CD14-positive monocyte (primary cell): ENCODE results near the gene RBPJL. TPM values are rescaled to one million over a fixed set of nuclear protein-coding genes. Genes with fewer than 3 reads are reported as not detected.
A peak's percentile ranks its signal among the peaks of the same experiment; 100 is the strongest.

ENCODE experiments used
- DNase-seq, 3 donors: peaks; one replicate each; pipeline ENCODE4 v3.0.0-alpha.2; 2011 to 2022
- H2AFZ ChIP-seq: 2 replicates; pipeline ENCODE4 v1.6.0; 2012; ENCODE audit warnings: mild to moderate bottlenecking, low read depth, low read length, inconsistent platforms; ENCODE audit not compliant: insufficient read depth, poor library complexity, severe bottlenecking
- H3K27ac ChIP-seq, 2 donors: 1 replicate in 1 of 2; 2 replicates in 1 of 2; pipeline ENCODE4 v1.5.1; 2012 to 2013; ENCODE audit warnings: low read length in 2 of 2, control low read depth in 1 of 2, inconsistent platforms in 1 of 2, low read depth in 1 of 2, mild to moderate bottlenecking in 1 of 2
- H3K27me3 ChIP-seq, 2 donors: one replicate each; pipeline versions ENCODE4 v1.6.0 to v1.6.1; 2011 to 2013; ENCODE audit warnings: low read length in 2 of 2; ENCODE audit not compliant: control insufficient read depth in 2 of 2, insufficient read depth in 2 of 2
- H3K36me3 ChIP-seq, 2 donors: replicated peaks in 1 of 2; 1 replicate in 1 of 2; 2 replicates in 1 of 2; pipeline versions ENCODE4 v1.5.1 to v1.6.1; 2012 to 2013; ENCODE audit warnings: low read length in 2 of 2, control low read depth in 1 of 2, inconsistent platforms in 1 of 2, mild to moderate bottlenecking in 1 of 2; ENCODE audit not compliant: insufficient read depth in 2 of 2, control insufficient read depth in 1 of 2
- H3K4me1 ChIP-seq, 2 donors: 1 replicate in 1 of 2; 2 replicates in 1 of 2; pipeline versions ENCODE4 v1.5.1 to v1.6.1; 2012 to 2013; ENCODE audit warnings: low read length in 2 of 2, control low read depth in 1 of 2, inconsistent platforms in 1 of 2, mild to moderate bottlenecking in 1 of 2, moderate library complexity in 1 of 2; ENCODE audit not compliant: insufficient read depth in 2 of 2, control insufficient read depth in 1 of 2
- H3K4me2 ChIP-seq: replicated peaks from 2 replicates; pipeline ENCODE3; 2012; ENCODE audit warnings: low read length, moderate library complexity, mild to moderate bottlenecking; ENCODE audit not compliant: poor library complexity, severe bottlenecking; ENCODE audit errors: extremely low read depth
- H3K4me3 ChIP-seq, 3 experiments: fragments of 200-600 bp in 1 of 3; sonication (generic) in 1 of 3; replicated peaks in 1 of 3; 1 replicate in 2 of 3; 2 replicates in 1 of 3; pipeline ENCODE4 v1.5.1; 2011 to 2013; ENCODE audit warnings: low read length in 3 of 3, mild to moderate bottlenecking in 3 of 3, control low read depth in 2 of 3, low read depth in 2 of 3, inconsistent platforms in 1 of 3, moderate library complexity in 1 of 3
- H3K79me2 ChIP-seq: 2 replicates; pipeline ENCODE4 v1.6.0; 2012; ENCODE audit warnings: mild to moderate bottlenecking, control low read depth, inconsistent platforms, low read length, moderate library complexity; ENCODE audit not compliant: insufficient read depth
- H3K9ac ChIP-seq: 2 replicates; pipeline ENCODE4 v1.6.0; 2017; ENCODE audit warnings: low read length, mild to moderate bottlenecking; ENCODE audit not compliant: insufficient read depth, poor library complexity, severe bottlenecking
- H3K9me3 ChIP-seq, 2 donors: replicated peaks in 1 of 2; 1 replicate in 1 of 2; 2 replicates in 1 of 2; pipeline versions ENCODE4 v1.5.1 to v1.6.1; 2012 to 2013; ENCODE audit warnings: low read length in 2 of 2, control low read depth in 1 of 2; ENCODE audit not compliant: control insufficient read depth in 1 of 2, insufficient read depth in 1 of 2
- H4K20me1 ChIP-seq: 2 replicates; pipeline ENCODE4 v1.6.0; 2012; ENCODE audit warnings: mild to moderate bottlenecking, low read length, control low read depth, moderate library complexity; ENCODE audit not compliant: insufficient read depth
- H3K27ac Mint-ChIP-seq, 7 donors: one replicate each; pipeline ENCODE4 v1.8.0; 2020; ENCODE audit warnings: mild to moderate bottlenecking in 7 of 7, mixed read lengths in 7 of 7, moderate library complexity in 6 of 7, inconsistent platforms in 2 of 7
- H3K27me3 Mint-ChIP-seq, 3 donors: one replicate each; pipeline ENCODE4 v1.8.0; 2021 to 2022; ENCODE audit warnings: low read depth in 3 of 3, mild to moderate bottlenecking in 3 of 3, mixed read lengths in 3 of 3, moderate library complexity in 3 of 3, inconsistent platforms in 1 of 3
- H3K36me3 Mint-ChIP-seq, 2 donors: one replicate each; pipeline ENCODE4 v1.8.0; 2020; ENCODE audit warnings: mixed read lengths in 2 of 2, inconsistent platforms in 1 of 2, mild to moderate bottlenecking in 1 of 2
- H3K4me1 Mint-ChIP-seq: one replicate; pipeline ENCODE4 v1.8.0; 2020; ENCODE audit warnings: mild to moderate bottlenecking, mixed read lengths
- H3K4me3 Mint-ChIP-seq, 2 donors: one replicate each; pipeline ENCODE4 v1.8.0; 2020; ENCODE audit warnings: mild to moderate bottlenecking in 2 of 2, mixed read lengths in 2 of 2, moderate library complexity in 1 of 2
- H3K9me3 Mint-ChIP-seq, 7 donors: one replicate each; pipeline ENCODE4 v1.8.0; 2020 to 2022; ENCODE audit warnings: mixed read lengths in 7 of 7, mild to moderate bottlenecking in 6 of 7, moderate library complexity in 6 of 7, inconsistent platforms in 2 of 7
- WGBS: methylation state at CpG from one replicate; pipeline ENCODE4 v1.1.5; 2013; ENCODE audit warnings: missing lambda C conversion rate; ENCODE audit not compliant: insufficient coverage; 5-methylcytosine and 5-hydroxymethylcytosine counted together
- intact Hi-C, 2 donors: fragments of 100-400 bp; cut with micrococcal nuclease; formaldehyde crosslinking; loops; one replicate each; pipeline versions ENCODE4 v1.15.0 to v1.15.1; 2023
- polyA plus RNA-seq, 3 donors: library from polyadenylated mRNA; depleted of rRNA in 1 of 3; unstranded in 2 of 3; stranded (reverse) in 1 of 3; fragments of 300-500 nt in 2 of 3; fragments of >200 nt in 1 of 3; fragmentation: Illumina TruSeq in 2 of 3; gene quantifications; 1 replicate in 2 of 3; 2 replicates in 1 of 3; pipeline ENCODE4 v1.2.3, GENCODE V29; 2012 to 2021
- TF ChIP-seq, protein P1 (sequence below): fragments of 200-600 bp; IDR thresholded peaks from one replicate; pipeline ENCODE4 v1.8.0; 2022; ENCODE audit warnings: antibody characterized with exemption, mild to moderate bottlenecking

Gene RBPJL
- polyA plus RNA-seq, 3 donors = not detected

DNA sequence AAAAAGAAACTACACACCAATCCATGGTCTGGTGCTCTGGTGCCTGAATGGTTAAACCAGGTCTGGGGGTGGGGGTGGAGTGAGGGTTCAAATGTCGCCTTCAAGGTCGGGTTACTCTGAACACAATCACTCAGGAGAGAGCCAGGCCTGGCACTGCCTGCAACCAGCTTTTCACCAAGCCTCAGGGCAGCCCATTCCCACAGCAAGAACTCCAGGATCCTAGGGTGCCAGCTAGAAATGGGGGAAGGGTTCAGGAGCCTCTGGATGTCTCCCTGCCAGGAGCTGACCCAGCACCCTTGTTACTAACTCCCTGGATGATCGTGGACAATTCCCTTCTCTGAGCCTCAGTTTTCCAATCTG lies 34.9 kb downstream of the RBPJL start:
- TF ChIP-seq, protein P1, sequence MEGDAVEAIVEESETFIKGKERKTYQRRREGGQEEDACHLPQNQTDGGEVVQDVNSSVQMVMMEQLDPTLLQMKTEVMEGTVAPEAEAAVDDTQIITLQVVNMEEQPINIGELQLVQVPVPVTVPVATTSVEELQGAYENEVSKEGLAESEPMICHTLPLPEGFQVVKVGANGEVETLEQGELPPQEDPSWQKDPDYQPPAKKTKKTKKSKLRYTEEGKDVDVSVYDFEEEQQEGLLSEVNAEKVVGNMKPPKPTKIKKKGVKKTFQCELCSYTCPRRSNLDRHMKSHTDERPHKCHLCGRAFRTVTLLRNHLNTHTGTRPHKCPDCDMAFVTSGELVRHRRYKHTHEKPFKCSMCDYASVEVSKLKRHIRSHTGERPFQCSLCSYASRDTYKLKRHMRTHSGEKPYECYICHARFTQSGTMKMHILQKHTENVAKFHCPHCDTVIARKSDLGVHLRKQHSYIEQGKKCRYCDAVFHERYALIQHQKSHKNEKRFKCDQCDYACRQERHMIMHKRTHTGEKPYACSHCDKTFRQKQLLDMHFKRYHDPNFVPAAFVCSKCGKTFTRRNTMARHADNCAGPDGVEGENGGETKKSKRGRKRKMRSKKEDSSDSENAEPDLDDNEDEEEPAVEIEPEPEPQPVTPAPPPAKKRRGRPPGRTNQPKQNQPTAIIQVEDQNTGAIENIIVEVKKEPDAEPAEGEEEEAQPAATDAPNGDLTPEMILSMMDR = no peak
- no peak overlapping the region for H3K4me3 ChIP-seq
- peaks cover 34% of the 10 kb centered on the region for H3K4me1 Mint-ChIP-seq
- no peaks in the 10 kb centered on the region for H4K20me1 ChIP-seq
- H3K4me1 ChIP-seq = peaks cover 16 to 36% of the 10 kb centered on the region in 2 donors
- no peaks in the 10 kb centered on the region for H3K79me2 ChIP-seq
- DNase-seq = no peak
- 100% methylated on average over 1 of the region's 3 CpGs for WGBS
- H3K27me3 ChIP-seq = no peaks in the 10 kb centered on the region
- H3K27me3 Mint-ChIP-seq = peaks cover 2 to 9% (median 5%) of the 10 kb centered on the region in 3 donors
- H3K4me2 ChIP-seq = no peak overlapping the region
- H3K27ac ChIP-seq = no peak overlapping the region
- no peaks in the 10 kb centered on the region for H3K9me3 ChIP-seq
- peak overlapping the region in 3 of 7 donors; percentile 50 to 56 (median 55) for H3K27ac Mint-ChIP-seq
- H3K9ac ChIP-seq = no peak overlapping the region
- H3K36me3 Mint-ChIP-seq = peaks cover 4 to 6% of the 10 kb centered on the region in 2 donors
- peaks cover 0 to 2% (median 0%) of the 10 kb centered on the region in 7 donors for H3K9me3 Mint-ChIP-seq
- intact Hi-C loops = no loop called here
- no peaks in the 10 kb centered on the region for H3K36me3 ChIP-seq
- H3K4me3 Mint-ChIP-seq = peak overlapping the region in 1 of 2 donors; percentile 37
- H2AFZ ChIP-seq = no peak overlapping the region

DNA sequence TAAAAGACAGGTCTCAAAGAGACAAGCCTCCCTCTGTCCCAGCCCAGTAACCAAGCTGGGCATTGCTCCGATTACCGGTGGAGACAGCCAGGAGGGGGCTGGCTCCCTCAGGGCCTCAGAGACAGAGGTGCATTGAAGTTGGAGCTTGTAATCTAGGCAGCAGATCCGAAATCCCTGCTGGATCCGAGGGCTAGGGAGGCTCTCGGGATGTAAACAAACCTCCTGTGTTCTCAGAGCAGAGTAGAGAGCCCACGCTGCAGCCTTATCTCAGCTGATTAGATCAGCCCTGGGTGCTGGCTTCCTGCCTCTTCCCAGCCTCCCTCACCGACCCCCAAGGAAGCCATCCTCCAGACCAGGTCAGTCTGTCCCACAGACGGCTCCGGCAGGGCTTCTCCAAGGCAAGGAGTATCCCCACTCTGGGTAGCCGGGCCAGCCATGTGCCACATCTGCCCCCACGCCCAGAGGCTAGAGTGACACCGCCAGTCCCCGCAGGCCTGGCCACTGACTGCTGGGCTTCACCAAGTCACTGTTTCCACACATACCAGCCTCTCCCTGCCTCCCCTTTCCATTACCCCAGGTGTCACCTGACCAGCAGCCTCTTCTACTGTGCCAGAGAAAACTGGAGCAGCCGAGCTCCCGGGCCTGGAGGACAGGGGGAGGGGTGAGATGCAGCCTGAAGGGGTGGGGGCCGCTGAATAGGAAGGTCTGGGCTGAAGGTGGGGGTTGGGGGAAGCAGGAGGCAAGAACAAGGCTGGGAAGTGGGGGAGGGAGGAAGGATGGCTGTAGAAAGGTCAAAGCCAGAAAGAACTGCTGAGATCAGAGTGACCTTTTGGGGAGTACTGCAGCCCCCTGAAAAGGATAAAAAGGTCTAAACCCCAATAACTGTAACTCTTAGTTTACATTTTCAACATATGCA lies 35.6 kb downstream of the RBPJL start:
- Histone ChIP-seq H3K9ac (no peak overlapping the region), H3K27me3 (peaks cover 0 to 5% of the 10 kb centered on the region in 2 donors), H3K36me3 (no peaks in the 10 kb centered on the region), H3K4me3 (no peak overlapping the region), H3K27ac (no peak overlapping the region), H3K4me1 (peaks cover 18 to 42% of the 10 kb centered on the region in 2 donors), H4K20me1 (no peaks in the 10 kb centered on the region), H3K79me2 (peaks cover 3% of the 10 kb centered on the region), H3K9me3 (no peaks in the 10 kb centered on the region), H2AFZ (no peak overlapping the region), H3K4me2 (no peak overlapping the region)
- Mint-ChIP-seq H3K4me1 (peaks cover 40% of the 10 kb centered on the region), H3K9me3 (peaks cover 0 to 2% (median 0%) of the 10 kb centered on the region in 7 donors), H3K4me3 (no peak overlapping the region), H3K36me3 (peaks cover 4 to 12% of the 10 kb centered on the region in 2 donors), H3K27ac (peak overlapping the region in 5 of 7 donors; percentile 23 to 59 (median 55)), H3K27me3 (peaks cover 7 to 10% (median 8%) of the 10 kb centered on the region in 3 donors)
- TF ChIP-seq, protein P1 = no peak
- 86% methylated on average over 14 of the region's 16 CpGs for WGBS
- DNase-seq = no peak
- intact Hi-C loops = no loop called here
